ENCODE results near the gene NFS1.

DNA sequence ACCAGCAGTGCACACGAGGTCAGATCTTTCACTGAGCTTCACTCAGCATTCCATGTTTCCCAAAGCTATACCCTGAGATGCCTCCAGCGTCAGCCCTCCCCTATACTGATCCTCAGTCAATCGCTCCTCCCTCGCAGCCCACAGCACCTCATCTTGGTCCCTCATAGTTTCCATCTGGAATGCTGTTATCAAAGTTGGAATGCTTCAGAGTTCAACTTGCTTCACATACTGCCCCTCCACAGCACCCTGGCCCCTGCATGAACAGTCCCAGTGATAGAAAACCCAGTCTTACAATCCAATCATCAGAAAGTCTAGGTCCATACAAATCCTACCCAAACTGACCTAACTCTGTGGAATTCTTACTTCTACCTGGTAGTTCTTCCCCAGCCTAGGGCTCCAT is 63.5 kb downstream of the NFS1 start:
- TF ChIP-seq, protein P1, sequence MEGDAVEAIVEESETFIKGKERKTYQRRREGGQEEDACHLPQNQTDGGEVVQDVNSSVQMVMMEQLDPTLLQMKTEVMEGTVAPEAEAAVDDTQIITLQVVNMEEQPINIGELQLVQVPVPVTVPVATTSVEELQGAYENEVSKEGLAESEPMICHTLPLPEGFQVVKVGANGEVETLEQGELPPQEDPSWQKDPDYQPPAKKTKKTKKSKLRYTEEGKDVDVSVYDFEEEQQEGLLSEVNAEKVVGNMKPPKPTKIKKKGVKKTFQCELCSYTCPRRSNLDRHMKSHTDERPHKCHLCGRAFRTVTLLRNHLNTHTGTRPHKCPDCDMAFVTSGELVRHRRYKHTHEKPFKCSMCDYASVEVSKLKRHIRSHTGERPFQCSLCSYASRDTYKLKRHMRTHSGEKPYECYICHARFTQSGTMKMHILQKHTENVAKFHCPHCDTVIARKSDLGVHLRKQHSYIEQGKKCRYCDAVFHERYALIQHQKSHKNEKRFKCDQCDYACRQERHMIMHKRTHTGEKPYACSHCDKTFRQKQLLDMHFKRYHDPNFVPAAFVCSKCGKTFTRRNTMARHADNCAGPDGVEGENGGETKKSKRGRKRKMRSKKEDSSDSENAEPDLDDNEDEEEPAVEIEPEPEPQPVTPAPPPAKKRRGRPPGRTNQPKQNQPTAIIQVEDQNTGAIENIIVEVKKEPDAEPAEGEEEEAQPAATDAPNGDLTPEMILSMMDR (IDR thresholded peaks at IDR 0.05): no peak
- no peak for TF ChIP-seq POLR2A (IDR thresholded peaks at IDR 0.05)

All from prostate gland (tissue), 2 donors.